ENCODE results near the gene ZPR1.
A peak's percentile ranks its signal among the peaks of the same experiment; 100 is the strongest.

Gene ZPR1

DNA sequence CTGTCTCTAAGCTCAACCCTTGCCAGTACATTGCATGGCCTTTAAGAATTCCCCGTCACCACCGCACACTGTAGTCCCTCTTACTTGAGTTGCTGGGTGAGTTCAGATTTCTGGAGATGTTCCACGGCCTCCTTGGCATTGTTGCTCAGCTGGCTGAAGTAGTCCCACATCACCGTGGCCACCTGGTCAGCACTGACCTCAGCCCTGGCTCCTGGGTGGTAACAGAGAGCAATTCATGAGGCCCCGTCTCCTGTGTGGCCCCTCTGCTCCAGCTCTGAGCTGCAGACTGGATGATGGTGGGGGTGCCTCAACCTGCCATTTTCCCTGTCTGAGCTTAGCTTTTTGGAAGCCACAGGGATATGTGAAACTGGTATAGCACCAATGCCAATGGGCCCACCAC, 34.8 kb upstream of the ZPR1 start:
- TF ChIP-seq, protein P1, sequence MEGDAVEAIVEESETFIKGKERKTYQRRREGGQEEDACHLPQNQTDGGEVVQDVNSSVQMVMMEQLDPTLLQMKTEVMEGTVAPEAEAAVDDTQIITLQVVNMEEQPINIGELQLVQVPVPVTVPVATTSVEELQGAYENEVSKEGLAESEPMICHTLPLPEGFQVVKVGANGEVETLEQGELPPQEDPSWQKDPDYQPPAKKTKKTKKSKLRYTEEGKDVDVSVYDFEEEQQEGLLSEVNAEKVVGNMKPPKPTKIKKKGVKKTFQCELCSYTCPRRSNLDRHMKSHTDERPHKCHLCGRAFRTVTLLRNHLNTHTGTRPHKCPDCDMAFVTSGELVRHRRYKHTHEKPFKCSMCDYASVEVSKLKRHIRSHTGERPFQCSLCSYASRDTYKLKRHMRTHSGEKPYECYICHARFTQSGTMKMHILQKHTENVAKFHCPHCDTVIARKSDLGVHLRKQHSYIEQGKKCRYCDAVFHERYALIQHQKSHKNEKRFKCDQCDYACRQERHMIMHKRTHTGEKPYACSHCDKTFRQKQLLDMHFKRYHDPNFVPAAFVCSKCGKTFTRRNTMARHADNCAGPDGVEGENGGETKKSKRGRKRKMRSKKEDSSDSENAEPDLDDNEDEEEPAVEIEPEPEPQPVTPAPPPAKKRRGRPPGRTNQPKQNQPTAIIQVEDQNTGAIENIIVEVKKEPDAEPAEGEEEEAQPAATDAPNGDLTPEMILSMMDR (IDR thresholded peaks at IDR 0.05; ENCODE audit: low read depth, low read length) = no peak

DNA sequence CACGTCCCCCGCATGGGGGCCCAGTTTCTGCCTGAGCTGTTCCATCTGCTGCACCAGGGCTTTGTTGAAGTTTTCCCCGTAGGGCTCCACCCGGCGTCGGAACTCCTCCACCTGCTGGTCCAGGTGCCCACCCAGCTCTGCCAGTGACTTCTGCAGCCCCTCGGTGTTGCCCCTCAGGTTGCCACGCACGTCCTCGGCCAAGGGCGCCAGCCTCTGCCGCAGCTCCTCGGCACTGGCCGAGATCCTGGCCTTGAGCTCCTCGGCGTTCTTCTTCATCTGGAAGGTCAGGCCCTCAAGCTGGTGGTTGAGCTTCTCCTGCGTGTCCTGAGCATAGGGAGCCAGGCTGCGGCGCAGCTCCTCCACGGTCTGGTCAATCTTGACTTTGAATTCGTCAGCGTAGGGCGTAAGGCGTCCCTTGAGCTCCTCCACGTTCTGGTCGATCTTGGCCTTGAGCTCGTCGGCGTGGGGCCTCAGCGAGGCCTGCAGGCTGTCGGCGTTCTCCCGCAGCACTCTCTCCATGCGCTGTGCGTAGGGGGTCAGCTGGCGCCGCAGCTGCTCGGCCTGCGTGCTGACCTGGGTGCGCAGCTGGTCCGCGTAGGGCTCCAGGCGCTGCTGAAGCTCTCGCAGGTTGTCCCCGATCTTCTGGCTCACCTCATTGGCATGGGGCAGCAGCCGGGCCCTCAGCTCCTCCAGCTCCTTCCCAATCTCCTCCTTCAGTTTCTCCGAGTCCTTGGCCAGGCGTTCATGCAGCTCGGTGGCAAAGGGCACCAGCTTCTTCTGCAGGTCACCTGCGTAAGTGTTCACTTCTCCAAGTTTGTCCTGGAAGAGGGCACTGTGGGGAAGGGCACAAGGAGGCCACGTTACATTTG, 33.5 kb upstream of the ZPR1 start:
- no peak overlapping the region for H3K4me3 ChIP-seq (replicated peaks in 1 of 2; ENCODE audit: low read depth in 2 of 2, low read length in 2 of 2)
- DNase-seq (ENCODE audit: low read depth in 2 of 2) = no peak
- TF ChIP-seq, protein P1 (IDR thresholded peaks at IDR 0.05; ENCODE audit: low read depth, low read length) = no peak

More for the DNA sequence above, 34.8 kb upstream of the ZPR1 start:
- H3K4me3 ChIP-seq (replicated peaks in 1 of 2; ENCODE audit: low read depth in 2 of 2, low read length in 2 of 2) = no peak overlapping the region
- DNase-seq (ENCODE audit: low read depth in 2 of 2) = no peak

DNA sequence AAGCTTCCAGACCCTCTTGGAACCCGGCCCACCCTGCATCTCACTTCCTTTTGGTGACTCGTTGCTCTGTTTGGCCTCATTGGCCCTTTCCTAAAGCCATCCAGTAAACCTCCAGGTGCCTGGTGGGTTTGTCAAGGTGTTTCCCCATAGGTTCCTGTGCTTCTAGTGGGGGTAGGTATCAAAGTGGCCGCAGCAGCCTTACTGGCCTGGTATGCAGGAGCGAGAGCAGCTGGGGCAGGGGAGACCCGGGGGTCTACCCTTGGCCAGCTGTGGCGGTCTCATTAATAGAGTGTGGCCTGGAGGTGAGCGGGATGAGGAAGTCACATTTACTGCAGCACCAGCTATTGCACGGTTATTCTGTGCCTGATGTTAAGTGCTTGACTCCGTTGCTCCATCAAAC, 31.2 kb upstream of the ZPR1 start:
- TF ChIP-seq, protein P1 (IDR thresholded peaks at IDR 0.05; ENCODE audit: low read depth, low read length) = no peak
- H3K4me3 ChIP-seq (replicated peaks in 1 of 2; ENCODE audit: low read depth in 2 of 2, low read length in 2 of 2) = no peak overlapping the region
- DNase-seq (ENCODE audit: low read depth in 2 of 2) = no peak

DNA sequence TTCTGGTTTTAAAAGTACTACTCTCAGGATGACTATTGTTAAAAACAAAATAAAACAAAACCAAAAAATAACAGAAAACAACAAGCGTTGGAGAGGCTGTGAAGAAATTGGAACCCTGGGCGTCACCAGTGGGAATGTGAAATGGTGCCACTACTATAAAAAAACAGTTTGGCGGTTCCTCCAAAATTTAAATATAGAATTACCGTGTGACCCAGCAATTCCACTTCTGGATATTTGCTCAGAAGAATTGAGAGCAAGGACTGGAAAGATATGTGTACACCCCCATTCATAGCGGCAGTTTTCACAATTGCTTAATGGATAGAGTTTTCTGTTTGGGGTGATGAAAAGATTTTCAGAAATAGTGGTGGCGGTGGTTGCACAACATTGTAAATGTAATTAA, 26.7 kb upstream of the ZPR1 start:
- H3K4me3 ChIP-seq (replicated peaks in 1 of 2; ENCODE audit: low read depth in 2 of 2, low read length in 2 of 2) = no peak overlapping the region
- no peak for DNase-seq (ENCODE audit: low read depth in 2 of 2)
- TF ChIP-seq, protein P1 (IDR thresholded peaks at IDR 0.05; ENCODE audit: low read depth, low read length) = no peak

DNA sequence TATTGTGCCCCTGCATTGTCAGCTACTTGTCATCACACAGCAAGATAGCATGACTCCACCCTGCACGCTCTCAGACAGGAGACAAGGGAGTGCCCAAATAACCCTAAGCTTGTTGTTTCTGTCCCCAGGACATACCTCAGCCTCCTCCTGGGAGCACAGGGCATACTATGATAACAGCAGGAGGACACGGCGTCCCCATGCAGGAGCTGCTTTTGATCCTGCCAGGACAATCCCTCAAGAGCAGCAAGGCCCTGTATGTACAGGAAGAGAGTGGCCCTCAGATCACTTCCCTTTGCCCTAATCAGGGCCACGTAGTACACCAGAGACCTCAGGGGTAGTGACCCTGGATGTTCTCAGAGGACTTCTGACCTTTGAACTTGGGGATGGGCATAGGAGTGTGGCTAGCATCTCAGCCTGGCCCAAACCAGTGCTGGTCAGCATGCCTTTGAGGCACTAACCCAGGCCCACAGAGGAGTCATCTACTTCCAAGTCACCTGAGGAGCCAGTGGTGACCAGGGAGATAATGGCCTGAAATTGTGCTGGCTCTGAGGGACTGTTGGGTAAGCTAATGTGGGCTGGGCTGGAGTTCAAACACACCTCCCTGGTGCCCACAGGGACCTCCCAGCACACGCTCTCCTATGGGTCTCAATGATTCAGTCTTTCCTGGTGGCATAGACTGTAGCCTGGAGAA, 26.1 kb upstream of the ZPR1 start:
- no peak overlapping the region for H3K4me3 ChIP-seq (replicated peaks in 1 of 2; ENCODE audit: low read depth in 2 of 2, low read length in 2 of 2)
- peak in 1 of 2 donors; percentile 45 for DNase-seq (ENCODE audit: low read depth in 2 of 2)
- TF ChIP-seq, protein P1 (IDR thresholded peaks at IDR 0.05; ENCODE audit: low read depth, low read length) = no peak

DNA sequence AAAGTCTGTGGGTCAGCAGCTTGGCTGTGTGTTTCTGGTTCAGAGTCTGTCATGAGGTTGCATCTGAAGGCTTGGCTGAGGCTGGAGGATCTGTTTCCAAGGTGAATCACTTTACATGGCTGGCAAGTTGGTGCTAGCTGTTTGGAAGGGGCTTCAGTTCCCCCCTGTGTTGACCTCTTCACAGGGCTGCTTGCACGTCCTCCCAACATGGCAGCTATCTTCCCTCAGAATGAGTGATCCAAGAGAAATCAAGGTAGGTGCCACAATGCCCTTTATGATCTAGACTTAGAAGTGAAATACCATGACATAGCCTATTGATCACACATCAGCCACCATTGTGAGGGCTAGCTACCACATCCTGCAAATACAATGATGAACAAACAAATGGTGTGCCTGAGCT, 25.3 kb upstream of the ZPR1 start:
- TF ChIP-seq, protein P1 (IDR thresholded peaks at IDR 0.05; ENCODE audit: low read depth, low read length) = no peak
- no peak overlapping the region for H3K4me3 ChIP-seq (replicated peaks in 1 of 2; ENCODE audit: low read depth in 2 of 2, low read length in 2 of 2)
- no peak for DNase-seq (ENCODE audit: low read depth in 2 of 2)
